Measurements from ENCODE around the gene ABHD6. TPM values are rescaled to one million over a fixed set of nuclear protein-coding genes. Genes with fewer than 3 reads are reported as not detected.
"Not testable (repeated sequence)": the region's sequence is repeated elsewhere in the genome, so short reads cannot be mapped to it uniquely, and the experiment has no call there.

Gene ABHD6
- total RNA-seq, 2 donors from 2014 or later: 6.1 to 10.6 TPM

- Histone ChIP-seq H3K27ac (no peak overlapping the region), H3K9me3 (no peaks in the 10 kb centered on the region), H3K27me3 (replicated peaks; ENCODE audit: insufficient read depth) (no peaks in the 10 kb centered on the region), H3K36me3 (no peaks in the 10 kb centered on the region), H3K4me1 (ENCODE audit: control insufficient read depth in 1 of 2, low read depth in 2 of 2) (no peaks in the 10 kb centered on the region), H3K4me3 (no peak overlapping the region)
- DNase-seq (ENCODE audit: low spot score) (no peak), ATAC-seq (ENCODE audit: insufficient number of reproducible peaks, low FRiP score, low read depth) (no peak)
- TF ChIP-seq CTCF (IDR thresholded peaks at IDR 0.05): no peak
These were observed 22.7 kb downstream of the ABHD6 start for GRCh38 chr3:58260261-58260731.

- Histone ChIP-seq H3K27me3 (replicated peaks; ENCODE audit: insufficient read depth) (no peaks in the 10 kb centered on the region), H3K9me3 (no peaks in the 10 kb centered on the region), H3K27ac (no peak overlapping the region), H3K36me3 (no peaks in the 10 kb centered on the region), H3K4me3 (no peak overlapping the region), H3K4me1 (ENCODE audit: control insufficient read depth in 1 of 2, low read depth in 2 of 2) (no peaks in the 10 kb centered on the region)
- no peak for DNase-seq (ENCODE audit: low spot score)
- no peak for TF ChIP-seq CTCF (IDR thresholded peaks at IDR 0.05)
- ATAC-seq (ENCODE audit: insufficient number of reproducible peaks, low FRiP score, low read depth): no peak
These were observed 23.1 kb downstream of the ABHD6 start for GRCh38 chr3:58260733-58261132.

- H3K9me3 ChIP-seq: no peaks in the 10 kb centered on the region
These were observed 24.5 kb downstream of the ABHD6 start for GRCh38 chr3:58261954-58262666.

GRCh38 chr3:58266577-58266976 is 29.0 kb downstream of the ABHD6 start:
- ATAC-seq (ENCODE audit: insufficient number of reproducible peaks, low FRiP score, low read depth): no peak
- Histone ChIP-seq H3K27me3 (replicated peaks; ENCODE audit: insufficient read depth) (no peaks in the 10 kb centered on the region), H3K4me3 (no peak overlapping the region), H3K36me3 (peaks cover 2% of the 10 kb centered on the region), H3K9me3 (no peaks in the 10 kb centered on the region), H3K4me1 (ENCODE audit: control insufficient read depth in 1 of 2, low read depth in 2 of 2) (no peaks in the 10 kb centered on the region), H3K27ac (no peak overlapping the region)
- no peak for DNase-seq (ENCODE audit: low spot score)
- no peak for TF ChIP-seq CTCF (IDR thresholded peaks at IDR 0.05)

More at GRCh38 chr3:58261954-58262666, 24.5 kb downstream of the ABHD6 start:
- Histone ChIP-seq H3K27ac (no peak overlapping the region), H3K4me1 (ENCODE audit: control insufficient read depth in 1 of 2, low read depth in 2 of 2) (no peaks in the 10 kb centered on the region), H3K36me3 (no peaks in the 10 kb centered on the region), H3K4me3 (no peak overlapping the region), H3K27me3 (replicated peaks; ENCODE audit: insufficient read depth) (no peaks in the 10 kb centered on the region)
- ATAC-seq (ENCODE audit: insufficient number of reproducible peaks, low FRiP score, low read depth) (no peak), DNase-seq (ENCODE audit: low spot score) (no peak)
- TF ChIP-seq CTCF (IDR thresholded peaks at IDR 0.05): no peak

GRCh38 chr3:58267543-58267942 is 30.0 kb downstream of the ABHD6 start:
- not testable (repeated sequence) for H3K27me3 ChIP-seq (replicated peaks; ENCODE audit: insufficient read depth); ATAC-seq (ENCODE audit: insufficient number of reproducible peaks, low FRiP score, low read depth)

GRCh38 chr3:58269356-58269755 is 31.8 kb downstream of the ABHD6 start:
- no peak for ATAC-seq (ENCODE audit: insufficient number of reproducible peaks, low FRiP score, low read depth)
- H3K27ac ChIP-seq: no peak overlapping the region
- no peak for DNase-seq (ENCODE audit: low spot score)
- no peaks in the 10 kb centered on the region for H3K9me3 ChIP-seq
- H3K27me3 ChIP-seq (replicated peaks; ENCODE audit: insufficient read depth): no peaks in the 10 kb centered on the region
- peaks cover 2% of the 10 kb centered on the region for H3K36me3 ChIP-seq
- peaks cover 0 to 10% of the 10 kb centered on the region in 2 donors for H3K4me1 ChIP-seq (ENCODE audit: control insufficient read depth in 1 of 2, low read depth in 2 of 2)
- no peak for TF ChIP-seq CTCF (IDR thresholded peaks at IDR 0.05)
- H3K4me3 ChIP-seq: no peak overlapping the region

More at GRCh38 chr3:58267543-58267942, 30.0 kb downstream of the ABHD6 start:
- not testable (repeated sequence) for H3K36me3 ChIP-seq; H3K4me3 ChIP-seq; DNase-seq (ENCODE audit: low spot score); H3K4me1 ChIP-seq (ENCODE audit: control insufficient read depth in 1 of 2, low read depth in 2 of 2); H3K9me3 ChIP-seq; H3K27ac ChIP-seq

Measured in thoracic aorta (tissue), 2 donors.